ENCODE data around the gene DAG1.

DNA sequence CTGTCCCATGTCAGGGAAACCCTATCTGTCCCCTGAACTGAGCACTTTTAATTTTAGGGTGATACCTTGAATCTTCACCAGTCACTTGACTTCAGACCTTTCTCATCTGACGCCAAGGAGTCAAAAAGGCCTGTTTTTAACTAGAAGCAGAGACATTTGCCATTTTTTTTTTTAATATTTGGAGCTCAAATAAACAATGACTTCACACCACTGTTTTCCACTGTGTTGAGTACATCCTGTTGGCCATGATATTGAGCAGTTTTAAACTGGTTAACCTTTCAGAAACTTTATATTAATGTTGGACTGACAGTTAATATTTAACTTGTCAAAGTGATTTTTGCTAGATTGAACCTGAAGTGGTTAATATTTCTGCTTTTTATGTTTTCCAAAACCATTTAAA is 28.2 kb downstream of the DAG1 start:
- TF ChIP-seq CTCF (IDR thresholded peaks at IDR 0.05) (no peak), EZH2 (IDR thresholded peaks at IDR 0.05) (no peak), EZH2phosphoT487 (IDR thresholded peaks at IDR 0.05) (no peak)
